GM12873 (cell line): ENCODE results near the gene MEAF6.

Source experiments
- CTCF ChIP-seq: IDR thresholded peaks from 2 replicates; pipeline ENCODE4 v1.5.1; 2012; ENCODE audit warnings: low read depth, mild to moderate bottlenecking, moderate library complexity, low read length, control low read depth; ENCODE audit not compliant: insufficient read depth; ENCODE audit errors: missing control alignments

The MEAF6 gene

DNA sequence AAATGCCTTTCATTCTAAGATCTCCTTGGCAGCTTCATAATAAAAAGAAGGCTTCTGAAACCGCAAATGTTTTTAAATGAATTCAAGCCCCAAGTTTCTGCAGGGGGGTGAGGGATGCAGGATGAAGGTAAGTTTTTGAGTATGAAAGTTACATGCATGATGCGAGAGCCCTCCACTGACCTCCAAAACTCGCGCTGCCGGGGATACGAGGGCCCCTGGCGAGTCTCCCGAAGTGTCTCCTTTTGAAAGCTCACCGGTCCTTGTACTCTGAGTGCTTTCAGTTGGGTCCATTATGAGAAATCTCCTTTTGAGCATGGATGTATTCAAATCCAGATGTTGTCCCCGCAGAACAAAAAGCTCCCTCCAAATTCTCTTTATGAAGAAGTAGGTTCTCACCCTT, 59.0 kb downstream of the MEAF6 start:
- TF ChIP-seq CTCF = no peak

GRCh38 chr1:37453647-37454046, 60.9 kb downstream of the MEAF6 start:
- TF ChIP-seq CTCF = no peak

GRCh38 chr1:37452416-37452815, 62.1 kb downstream of the MEAF6 start:
- no peak for TF ChIP-seq CTCF

- no peak for TF ChIP-seq CTCF
Measured at GRCh38 chr1:37449936-37450335, 64.6 kb downstream of the MEAF6 start.

GRCh38 chr1:37448691-37449417, 65.7 kb downstream of the MEAF6 start:
- no peak for TF ChIP-seq CTCF

DNA sequence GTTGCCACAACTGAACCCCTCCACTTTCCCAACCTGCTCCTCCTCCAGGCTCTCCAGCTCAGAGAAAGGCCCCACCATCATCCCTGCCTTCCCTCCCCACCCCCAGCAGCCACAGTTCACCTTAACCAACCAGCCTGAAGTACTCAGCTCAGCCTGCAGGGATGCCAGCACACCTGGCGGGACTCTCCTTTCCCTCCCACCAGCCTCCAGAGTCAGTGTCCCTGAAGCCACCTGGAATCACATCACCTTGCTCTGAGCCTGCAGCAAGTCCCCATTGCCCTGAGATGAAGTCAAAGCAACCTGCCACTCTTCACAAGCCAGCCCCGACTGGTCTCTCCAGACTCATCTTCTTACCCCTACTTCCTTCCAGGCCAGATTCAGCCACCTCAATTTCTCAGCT, 66.4 kb downstream of the MEAF6 start:
- TF ChIP-seq CTCF = peak; percentile 16

- no peak for TF ChIP-seq CTCF
Measured at GRCh38 chr1:37446874-37447273, 67.7 kb downstream of the MEAF6 start.
